Breast epithelium (tissue), 3 donors: Measurements from ENCODE around the gene ARHGAP9.

ENCODE experiments used
- CTCF ChIP-seq, 3 donors: fragments of 450-650 bp; IDR thresholded peaks; one replicate each; pipeline ENCODE4 v1.5.1; 2016 to 2017; ENCODE audit warnings: antibody characterized with exemption in 3 of 3, mild to moderate bottlenecking in 3 of 3, moderate library complexity in 3 of 3
- POLR2A ChIP-seq: fragments of 450-650 bp; IDR thresholded peaks from one replicate; pipeline ENCODE4 v1.6.1; 2016; ENCODE audit warnings: antibody characterized with exemption, mild to moderate bottlenecking, moderate library complexity

- TF ChIP-seq CTCF (IDR thresholded peaks at IDR 0.05) (no peak), POLR2A (no peak)
These were observed 17.8 kb downstream of the ARHGAP9 start for GRCh38 chr12:57461917-57462250.
